GM19023 (cell line): ENCODE results near the gene EXOC3.
"Not testable (repeated sequence)": the region's sequence is repeated elsewhere in the genome, so short reads cannot be mapped to it uniquely, and the experiment has no call there.

Source experiments
- ATAC-seq: cut with Tn5 transposase; IDR thresholded peaks from one replicate; pipeline ENCODE4 v1.9.1; 2021; ENCODE audit warnings: mild to moderate bottlenecking, moderate library complexity; ENCODE audit not compliant: unreplicated experiment

EXOC3 gene

DNA sequence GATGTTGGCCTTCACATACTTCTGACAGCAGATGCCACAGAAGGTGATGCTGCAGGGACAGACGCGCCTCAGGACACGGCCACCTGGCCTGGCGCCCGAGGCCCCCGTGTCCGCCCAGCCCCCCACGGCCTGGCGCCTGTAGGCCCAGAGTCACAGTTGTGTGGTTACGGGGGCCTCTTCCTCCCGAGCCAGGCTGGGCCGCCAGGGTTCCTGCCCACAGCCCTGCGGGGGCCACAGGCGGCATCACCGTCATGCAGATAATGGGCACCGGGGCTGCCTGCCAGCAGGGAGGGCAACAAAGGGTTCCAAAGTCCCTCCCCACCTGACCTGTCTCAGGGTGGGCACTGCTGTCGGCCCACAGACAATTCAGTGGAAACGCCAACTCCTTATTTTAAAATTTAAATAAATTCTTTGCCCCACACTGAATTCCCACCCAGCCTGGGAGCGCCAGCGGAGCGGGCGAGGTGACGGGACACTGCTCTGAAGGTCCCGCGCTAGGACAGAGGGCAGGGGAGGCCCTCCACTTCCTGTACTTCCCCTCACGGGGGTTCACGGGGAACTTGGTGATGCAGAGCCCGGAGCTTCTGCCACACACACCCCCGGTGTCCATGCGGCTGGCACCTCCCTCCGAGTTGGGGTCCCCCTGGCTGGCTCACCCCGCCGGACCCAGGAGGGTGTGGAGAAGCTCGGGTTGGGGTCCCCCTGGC lies 40.6 kb downstream of the EXOC3 start:
- ATAC-seq, result no peak

DNA sequence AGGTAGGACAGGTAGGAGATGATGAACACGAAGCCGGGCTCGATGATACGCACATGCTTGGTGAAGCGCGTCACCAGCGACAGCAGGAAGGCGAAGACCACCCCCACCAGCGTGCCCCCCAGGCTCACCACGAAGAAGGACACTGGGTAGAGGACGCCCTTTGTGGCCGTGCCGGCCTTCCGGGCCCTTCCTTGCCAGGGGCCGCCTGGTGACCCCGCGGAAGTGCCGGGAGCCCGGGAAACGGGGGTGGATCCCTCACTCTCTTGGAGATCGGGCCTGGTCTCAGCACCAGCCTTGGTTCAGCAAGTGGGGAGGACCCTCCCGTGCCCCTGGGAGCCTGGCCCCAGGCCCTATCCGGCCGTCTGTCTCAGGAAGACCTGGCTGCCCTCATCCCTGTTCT lies 41.6 kb downstream of the EXOC3 start:
- ATAC-seq, result no peak

DNA sequence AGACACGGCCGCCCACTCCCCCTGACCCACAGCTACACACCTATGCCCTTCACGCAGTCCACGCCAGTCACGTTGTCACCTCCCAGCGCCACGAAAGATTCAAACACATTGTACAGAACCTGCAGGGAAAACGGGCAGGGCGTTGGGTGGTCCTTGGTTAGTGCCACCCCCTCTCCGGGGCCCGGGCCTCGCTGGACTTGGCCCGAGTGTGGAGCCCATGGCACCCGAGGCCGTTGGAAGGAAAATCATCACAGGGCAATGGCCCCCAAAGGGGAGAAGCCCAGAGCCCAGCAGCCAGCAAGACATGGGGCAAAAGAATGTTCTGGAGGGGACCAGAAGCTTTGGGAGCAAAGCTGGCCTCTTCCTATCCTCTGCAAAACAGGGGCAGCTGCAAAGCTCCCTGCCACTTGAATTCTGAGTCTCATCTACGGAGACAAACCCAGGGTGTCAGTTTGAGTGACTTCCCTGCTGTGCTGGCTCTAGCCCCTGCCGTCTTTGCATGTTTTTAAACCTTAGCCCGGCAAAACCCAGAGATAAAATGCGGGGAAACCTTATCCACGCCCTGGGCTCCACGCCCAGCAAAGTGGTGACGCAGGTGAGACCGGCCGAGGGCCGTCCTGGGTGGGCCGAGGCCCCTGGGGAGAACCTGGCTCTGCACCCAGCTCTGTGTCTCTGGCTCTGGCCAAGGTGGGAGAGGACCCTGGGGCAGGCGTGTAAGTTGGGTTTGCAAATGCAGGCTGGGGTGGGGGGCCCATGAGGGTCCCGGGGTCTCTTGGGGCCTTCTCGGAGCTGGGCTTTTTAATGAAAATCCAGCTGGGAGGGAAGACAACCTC lies 42.4 kb downstream of the EXOC3 start:
- no peak for ATAC-seq

- ATAC-seq, result no peak
Observed at GRCh38 chr5:485946-486491, 43.0 kb downstream of the EXOC3 start.

DNA sequence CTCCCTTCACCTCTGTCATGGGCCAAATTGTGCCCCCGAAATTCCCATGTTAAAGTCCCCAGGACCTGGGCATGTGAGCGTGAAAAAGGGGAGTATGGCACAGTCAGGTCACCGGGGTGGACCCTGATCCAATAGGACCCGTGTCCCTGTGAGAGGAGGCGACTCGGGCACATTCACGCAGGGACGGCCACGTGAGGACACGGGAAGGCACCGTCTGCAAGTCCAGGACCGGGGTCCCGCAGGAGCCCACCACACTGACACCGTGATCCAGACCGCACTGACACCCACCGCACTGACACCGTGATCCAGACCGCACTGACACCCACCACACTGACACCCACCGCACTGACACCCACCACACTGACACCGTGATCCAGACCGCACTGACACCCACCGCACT lies 43.6 kb downstream of the EXOC3 start:
- ATAC-seq, result not testable (repeated sequence)

DNA sequence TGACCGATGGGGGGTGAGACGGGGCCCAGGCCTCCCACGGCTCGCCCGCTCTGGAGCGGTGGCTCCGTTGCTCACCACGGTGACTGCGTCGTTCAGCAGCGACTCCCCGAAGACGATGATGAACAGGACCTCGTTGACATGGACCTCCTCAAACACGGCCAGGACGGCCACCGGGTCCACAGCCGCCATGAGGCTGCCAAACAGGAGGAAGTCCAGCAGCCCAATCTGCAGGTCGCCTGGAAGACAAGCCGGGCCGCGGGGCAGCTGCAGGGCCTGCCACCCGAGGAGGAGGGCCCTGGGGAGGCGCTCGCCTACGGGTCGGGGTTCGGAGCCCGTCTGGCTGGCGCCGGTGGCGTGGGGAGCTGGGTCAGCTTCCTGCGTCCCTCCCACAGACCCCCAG lies 45.3 kb downstream of the EXOC3 start:
- no peak for ATAC-seq

DNA sequence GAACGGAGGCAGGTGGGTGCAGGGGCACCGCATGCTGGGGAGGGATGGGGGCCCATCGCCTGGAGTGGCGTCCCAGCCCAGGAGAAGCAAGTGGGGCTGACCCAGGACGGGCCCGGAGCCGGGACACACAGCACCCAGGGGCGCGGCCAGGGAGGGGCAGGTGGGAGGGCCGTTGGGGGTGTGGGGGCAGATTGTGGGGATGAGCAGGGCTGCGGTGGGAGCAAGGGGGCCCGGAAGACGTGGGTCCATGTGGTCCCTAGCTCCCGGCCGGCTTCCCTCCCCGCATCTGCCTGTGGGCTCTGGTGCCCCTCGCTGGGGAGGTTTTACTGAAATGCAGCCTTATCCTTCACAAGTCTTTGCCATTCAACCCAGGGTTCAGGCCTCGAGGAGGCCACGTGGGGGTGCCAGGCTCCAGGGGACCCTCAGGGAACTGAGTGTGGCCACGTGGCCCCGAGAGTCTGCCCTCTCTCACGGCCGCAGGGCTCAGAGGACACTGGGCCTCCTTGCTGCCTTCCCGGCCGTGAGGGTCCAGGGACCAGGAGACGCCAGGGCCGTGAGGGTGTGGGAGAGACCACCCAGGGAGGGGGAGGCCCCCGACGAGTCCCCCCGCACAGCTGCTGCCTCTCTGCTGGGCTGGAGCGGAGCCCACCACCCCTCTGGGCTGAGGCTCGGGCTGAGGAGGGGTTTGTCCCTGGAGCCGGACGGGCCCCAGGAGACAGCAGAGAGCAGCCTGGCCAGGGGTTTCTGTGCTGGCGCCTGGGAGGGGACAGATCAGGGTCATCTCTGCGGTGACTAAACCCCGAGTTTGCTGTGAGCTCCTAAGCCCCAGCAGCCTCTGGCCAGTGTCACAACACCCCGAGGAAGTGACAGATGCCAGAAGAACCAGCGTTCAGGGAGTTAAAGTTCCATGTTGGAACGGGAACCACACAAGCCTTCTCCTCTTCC lies 46.0 kb downstream of the EXOC3 start:
- no peak for ATAC-seq

GRCh38 chr5:489689-490080 lies 46.7 kb downstream of the EXOC3 start:
- ATAC-seq, result no peak

DNA sequence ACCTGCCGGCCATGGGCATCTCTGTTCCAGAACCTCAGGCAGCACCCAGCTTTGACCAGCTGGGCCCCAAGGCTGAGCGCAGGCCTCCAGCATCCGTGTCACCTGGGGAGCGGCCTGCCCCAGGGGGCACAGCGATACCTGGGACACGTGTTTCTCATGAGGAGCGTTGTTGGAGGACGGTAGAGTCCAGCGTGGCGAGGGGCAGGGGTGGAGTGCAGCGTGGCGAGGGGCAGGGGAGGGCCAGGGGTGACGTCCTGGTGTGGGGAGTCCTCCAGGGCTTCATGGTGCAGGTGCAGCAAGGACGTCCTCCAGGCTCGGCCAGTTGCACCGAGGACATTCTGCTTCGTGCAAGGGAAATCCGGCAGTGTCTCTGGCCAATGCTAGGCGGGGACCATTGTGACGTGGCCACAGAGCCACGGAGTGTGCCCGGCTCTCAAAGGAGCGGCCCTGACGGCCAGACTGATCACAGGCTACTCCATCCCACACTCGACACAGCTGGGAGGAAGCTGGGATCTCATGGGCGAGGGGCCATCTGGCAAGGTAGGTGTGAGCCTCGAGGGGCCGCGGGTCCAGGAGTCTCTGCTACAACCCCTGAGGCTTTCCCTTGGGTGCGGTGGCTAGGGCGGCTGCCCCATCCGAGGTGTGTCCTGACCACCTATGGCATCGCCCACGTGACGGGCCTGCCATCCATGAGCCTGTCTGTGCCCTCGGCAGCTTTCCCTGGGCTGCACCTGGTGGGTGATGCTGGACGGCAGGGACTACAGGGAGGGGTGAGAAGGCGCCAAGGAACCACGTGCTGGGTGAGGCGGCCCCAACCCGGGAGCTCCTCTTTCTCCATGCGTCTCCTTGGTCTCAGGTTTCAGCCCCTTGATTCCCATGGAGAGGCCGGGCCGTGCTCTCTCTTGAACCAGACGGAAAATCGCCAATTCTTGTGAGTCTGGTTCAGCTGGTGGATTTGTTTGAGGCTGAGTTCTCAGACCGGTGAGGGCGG lies 47.4 kb downstream of the EXOC3 start:
- no peak for ATAC-seq

DNA sequence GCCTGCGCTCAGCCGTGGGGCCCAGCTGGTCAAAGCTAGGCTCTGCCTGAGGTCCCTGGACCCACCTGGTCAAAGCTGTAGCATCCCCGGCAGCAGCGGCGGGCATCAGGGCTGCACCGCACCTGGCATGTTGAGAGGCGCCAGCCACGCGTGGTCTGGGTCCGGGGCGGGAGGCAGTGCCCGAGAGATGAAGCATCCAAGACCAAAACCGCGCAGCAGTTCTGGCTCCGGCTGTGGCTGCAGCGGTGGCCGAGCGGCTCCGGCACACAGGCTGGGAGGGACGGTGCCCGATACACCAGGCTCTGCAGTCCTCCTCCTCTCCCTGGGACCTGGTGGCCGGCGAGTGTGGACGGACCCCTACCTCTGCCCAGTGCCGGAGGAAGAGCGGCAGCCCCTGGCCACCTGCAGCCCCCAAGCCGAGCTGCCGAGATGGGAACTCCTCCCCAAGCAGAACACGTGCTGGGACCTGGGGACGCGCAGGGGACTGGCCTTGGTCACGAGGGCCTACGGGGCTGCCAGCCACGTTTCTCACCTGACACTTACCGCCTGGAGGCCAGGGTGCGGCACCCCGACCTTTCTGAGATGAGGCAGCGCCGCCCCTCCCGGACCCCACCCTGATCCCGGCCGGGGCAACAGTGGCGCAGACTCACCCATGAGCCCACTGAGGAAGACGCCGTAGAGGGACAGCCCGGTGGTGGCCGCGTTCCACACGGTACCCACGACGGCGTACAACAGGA lies 48.3 kb downstream of the EXOC3 start:
- no peak for ATAC-seq

GRCh38 chr5:491856-492155 lies 48.8 kb downstream of the EXOC3 start:
- ATAC-seq, result no peak

- no peak for ATAC-seq
Observed at GRCh38 chr5:492314-492893, 49.4 kb downstream of the EXOC3 start.

GRCh38 chr5:493119-493701 lies 50.2 kb downstream of the EXOC3 start:
- ATAC-seq, result no peak

DNA sequence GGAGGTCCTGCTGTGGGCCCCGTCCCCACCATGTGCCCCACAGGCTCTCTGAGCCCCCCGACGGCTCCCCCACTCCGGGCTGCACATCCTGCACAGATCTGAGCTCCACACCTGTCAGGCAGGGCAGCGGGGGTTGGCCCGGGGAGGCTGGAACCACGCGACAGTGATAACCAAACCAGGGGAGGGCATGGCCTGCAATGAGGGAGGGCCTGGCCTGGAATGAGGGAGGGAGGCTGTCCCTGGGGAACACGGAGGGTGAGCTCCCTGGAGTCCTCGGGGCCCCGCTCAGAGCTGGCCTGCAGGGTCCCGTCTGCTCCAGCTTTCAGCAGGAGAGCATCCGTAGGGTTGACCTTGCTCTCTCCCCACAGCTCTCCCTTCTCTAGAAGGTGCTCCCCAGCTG lies 50.8 kb downstream of the EXOC3 start:
- no peak for ATAC-seq

- ATAC-seq, result no peak
Observed at GRCh38 chr5:494667-495255, 51.8 kb downstream of the EXOC3 start.

DNA sequence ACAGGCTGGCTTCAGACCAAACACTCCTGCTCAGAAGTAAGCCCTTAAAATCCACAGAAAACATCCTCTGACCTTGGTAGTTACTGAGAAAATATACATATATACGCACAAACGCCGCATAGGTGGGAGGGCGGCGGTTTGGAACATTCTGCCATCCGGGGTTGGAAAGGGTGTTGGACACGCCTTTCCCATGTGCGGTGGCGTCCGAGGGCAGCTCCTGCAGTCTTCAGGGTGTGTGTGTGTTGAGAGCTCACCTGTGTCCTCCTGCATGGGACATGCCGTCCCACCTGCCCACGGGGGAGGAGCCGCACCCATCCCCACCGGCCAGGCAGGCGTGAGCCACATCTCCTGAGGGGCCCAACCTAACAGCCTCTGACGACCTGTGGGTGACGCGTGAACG lies 53.1 kb downstream of the EXOC3 start:
- no peak for ATAC-seq

DNA sequence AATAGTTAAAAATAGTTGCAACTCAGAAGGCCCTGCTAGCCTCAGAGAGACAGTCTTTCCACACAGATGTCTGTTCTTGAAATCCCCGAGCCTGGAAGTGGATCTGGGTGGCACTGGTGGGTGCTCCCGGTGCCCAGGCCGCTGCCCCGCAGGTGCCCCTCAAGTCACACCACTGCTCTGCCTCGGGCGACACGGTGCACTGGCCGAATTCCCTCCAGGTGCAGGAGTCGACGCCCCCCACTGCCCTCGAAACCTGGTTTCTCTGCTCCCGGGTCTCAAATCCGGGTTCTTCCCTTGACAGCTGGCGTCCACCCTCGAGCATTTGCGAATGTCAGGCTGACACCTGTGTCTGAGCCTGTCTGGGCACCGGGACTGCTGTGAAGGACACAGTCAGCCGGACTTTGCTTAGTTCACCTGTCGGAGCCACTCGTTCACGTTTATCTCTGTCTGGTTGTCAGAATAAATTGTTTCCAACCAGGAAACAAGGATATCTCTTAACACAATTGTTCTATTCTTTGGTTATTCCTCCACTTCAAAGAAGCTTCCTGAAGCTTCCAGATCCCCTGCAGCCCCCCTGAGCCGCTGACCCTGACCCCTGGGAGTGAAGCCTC lies 54.2 kb downstream of the EXOC3 start:
- ATAC-seq, result no peak
